Occipital lobe (tissue), 2 donors: ENCODE data around the gene WFDC10A. TPM values are rescaled to one million over a fixed set of nuclear protein-coding genes. Genes with fewer than 3 reads are reported as not detected.
"Not testable (repeated sequence)": the region's sequence is repeated elsewhere in the genome, so short reads cannot be mapped to it uniquely, and the experiment has no call there.

ENCODE experiments used
- DNase-seq: peaks from one replicate; lab custom pipeline; 2025; lab: John Stamatoyannopoulos, UW
- total RNA-seq: library from RNA; depleted of rRNA; stranded (reverse); fragments of >200 nt; gene quantifications from one replicate; pipeline ENCODE4 v1.2.3, GENCODE V29; 2014

Gene WFDC10A
- total RNA-seq, 1 donor from 2014 or later: not detected

GRCh38 chr20:45647441-45648050, 18.0 kb downstream of the WFDC10A start:
- DNase-seq: no peak

GRCh38 chr20:45649312-45649863, 19.8 kb downstream of the WFDC10A start:
- DNase-seq: no peak

- DNase-seq: not testable (repeated sequence)
Observed at GRCh38 chr20:45651726-45652125, 22.2 kb downstream of the WFDC10A start.

GRCh38 chr20:45657038-45657437, 27.5 kb downstream of the WFDC10A start:
- not testable (repeated sequence) for DNase-seq

GRCh38 chr20:45670139-45670538, 40.6 kb downstream of the WFDC10A start, which contains the start of gene WFDC11:
Gene WFDC11 (minus strand): TSS chr20:45670239. CDS start chr20:45650600, 19,639 bp downstream.
- no peak for DNase-seq

- DNase-seq: no peak
Observed at GRCh38 chr20:45672765-45673164, 43.2 kb downstream of the WFDC10A start.

- DNase-seq: no peak
Observed at GRCh38 chr20:45679650-45680049, 50.1 kb downstream of the WFDC10A start.

Other genes with a start within 250 kb of the WFDC10A start
- 5.9 TPM for gene DBNDD2, start 221.4 kb upstream of the WFDC10A start, total RNA-seq
- gene PIGT, start 213.6 kb upstream of the WFDC10A start, total RNA-seq: 12.0 TPM
- gene WFDC2, start 160.0 kb upstream of the WFDC10A start, total RNA-seq: 3.4 TPM
- not detected for gene SPINT3, start 114.1 kb upstream of the WFDC10A start, total RNA-seq
- not detected for gene WFDC6, start 90.3 kb upstream of the WFDC10A start, total RNA-seq
- gene EPPIN, start 82.3 kb upstream of the WFDC10A start, total RNA-seq: not detected
- not detected for gene WFDC8, start 50.5 kb upstream of the WFDC10A start, total RNA-seq
- gene WFDC9, start 1.5 kb downstream of the WFDC10A start, total RNA-seq: not detected
- not detected for gene WFDC11, start 40.5 kb downstream of the WFDC10A start, total RNA-seq
- gene WFDC13, start 72.3 kb downstream of the WFDC10A start, total RNA-seq: not detected
- not detected for gene WFDC10B, start 75.3 kb downstream of the WFDC10A start, total RNA-seq
- gene SPINT4, start 92.6 kb downstream of the WFDC10A start, total RNA-seq: not detected
- gene WFDC3, start 162.1 kb downstream of the WFDC10A start, total RNA-seq: not detected
- 9.2 TPM for gene DNTTIP1, start 162.2 kb downstream of the WFDC10A start, total RNA-seq
- 6.9 TPM for gene UBE2C, start 182.9 kb downstream of the WFDC10A start, total RNA-seq
- gene TNNC2, start 197.6 kb downstream of the WFDC10A start, total RNA-seq: 1.2 TPM
- 22.8 TPM for gene SNX21, start 204.1 kb downstream of the WFDC10A start, total RNA-seq
- 21.5 TPM for gene ACOT8, start 227.7 kb downstream of the WFDC10A start, total RNA-seq
- 13.9 TPM for gene ZSWIM3, start 227.9 kb downstream of the WFDC10A start, total RNA-seq